NT2/D1 (cell line): ENCODE data around the gene PPIL4.

Source experiments
- YY1 ChIP-seq: IDR thresholded peaks from 2 replicates; pipeline ENCODE4 v1.6.1; 2011; ENCODE audit not compliant: insufficient read length, insufficient read depth
- ZNF274 ChIP-seq: IDR thresholded peaks from 2 replicates; pipeline ENCODE4 v1.6.1; 2011; ENCODE audit warnings: mild to moderate bottlenecking, low read depth, low read length

- TF ChIP-seq YY1 (no peak), ZNF274 (no peak)
Measured at GRCh38 chr6:149477544-149477943, 68.3 kb downstream of the PPIL4 start.
